Endothelial cell of umbilical vein (primary cell): ENCODE results near the gene PLD6. TPM values are rescaled to one million over a fixed set of nuclear protein-coding genes. Genes with fewer than 3 reads are reported as not detected.

Source experiments
- BruUV-seq: library from RNA; stranded (reverse); fragments of 400-500 nt; replicated peaks from 2 replicates; lab custom pipeline; 2021; lab: Mats Ljungman, UMichigan
- CTCF ChIA-PET: fragments of 300-600, 350-600 bp; sonication (Branson Sonifier 250); formaldehyde crosslinking; loops from one replicate; lab custom pipeline; 2021; ENCODE audit warnings: antibody characterized with exemption, inconsistent platforms; lab: Charles Lee
- POLR2A ChIA-PET: fragments of 300-600, 350-600 bp; sonication (Branson Sonifier 250); formaldehyde crosslinking; loops from one replicate; lab custom pipeline; 2021; ENCODE audit warnings: antibody characterized with exemption, inconsistent platforms; lab: Charles Lee
- DNase-seq: peaks from one replicate; pipeline ENCODE4 v3.0.0-alpha.2; 2011; ENCODE audit warnings: low read depth, low spot score
- FAIRE-seq: peaks from 2 replicates; lab custom pipeline; 2011; peaks lifted over from hg19 to GRCh38; lab: Jason Lieb, UNC
- H2AFZ ChIP-seq: 2 replicates; pipeline ENCODE4 v1.6.0; 2012; ENCODE audit warnings: low read depth, low read length, control low read depth, inconsistent platforms
- H3K27ac ChIP-seq: 2 replicates; pipeline ENCODE4 v1.5.1; 2011; ENCODE audit warnings: low read depth, mild to moderate bottlenecking, control low read depth, low read length, moderate library complexity; ENCODE audit not compliant: insufficient read depth
- H3K27me3 ChIP-seq, 2 experiments: 2 replicates each; pipeline versions ENCODE4 v1.6.0 to v1.6.1; 2011; ENCODE audit warnings: low read length in 2 of 2, mixed read lengths in 1 of 2; ENCODE audit not compliant: control insufficient read depth in 2 of 2, insufficient read depth in 2 of 2
- H3K36me3 ChIP-seq, 2 experiments: 2 replicates in 1 of 2; 3 replicates in 1 of 2; pipeline ENCODE4 v1.5.1; 2011; ENCODE audit warnings: low read length in 2 of 2, mild to moderate bottlenecking in 1 of 2, moderate library complexity in 1 of 2; ENCODE audit not compliant: control insufficient read depth in 2 of 2, insufficient read depth in 2 of 2; ENCODE audit errors: extremely low read depth in 1 of 2
- H3K4me1 ChIP-seq: 3 replicates; pipeline ENCODE4 v1.5.1; 2011; ENCODE audit warnings: mild to moderate bottlenecking, low read length; ENCODE audit not compliant: control insufficient read depth, insufficient read depth; ENCODE audit errors: extremely low read depth
- H3K4me2 ChIP-seq: 2 replicates; pipeline ENCODE4 v1.6.1; 2011; ENCODE audit warnings: low read length, control low read depth, mixed read lengths; ENCODE audit not compliant: insufficient read depth
- H3K4me3 ChIP-seq, 3 experiments: fragments of 200-600 bp in 1 of 3; sonication (generic), shearing (Covaris generic) in 1 of 3; replicated peaks in 1 of 3; 2 replicates each; pipeline ENCODE4 v1.5.1; 2011 to 2016; ENCODE audit warnings: control low read depth in 3 of 3, low read length in 3 of 3, mild to moderate bottlenecking in 2 of 3, inconsistent platforms in 1 of 3, low read depth in 1 of 3, moderate library complexity in 1 of 3; ENCODE audit not compliant: insufficient read depth in 1 of 3
- H3K79me2 ChIP-seq: 2 replicates; pipeline ENCODE4 v1.6.0; 2012; ENCODE audit warnings: low read length, inconsistent platforms; ENCODE audit not compliant: control insufficient read depth, insufficient read depth
- H3K9ac ChIP-seq: replicated peaks from 2 replicates; pipeline ENCODE3; 2011; ENCODE audit warnings: low read length, control low read depth; ENCODE audit not compliant: insufficient read depth; ENCODE audit errors: extremely low read depth
- H3K9me1 ChIP-seq: replicated peaks from 3 replicates; pipeline ENCODE4 v1.6.0; 2011; ENCODE audit warnings: mild to moderate bottlenecking, low read length; ENCODE audit not compliant: control insufficient read depth, insufficient read depth; ENCODE audit errors: extremely low read depth
- H3K9me3 ChIP-seq: replicated peaks from 2 replicates; pipeline ENCODE4 v1.5.1; 2012; ENCODE audit warnings: low read length, inconsistent platforms; ENCODE audit not compliant: control insufficient read depth, insufficient read depth
- H4K20me1 ChIP-seq: replicated peaks from 2 replicates; pipeline ENCODE3; 2011; ENCODE audit warnings: mild to moderate bottlenecking, low read length; ENCODE audit not compliant: control insufficient read depth, insufficient read depth; ENCODE audit errors: extremely low read depth
- FOS ChIP-seq: IDR thresholded peaks from 2 replicates; pipeline ENCODE4 v1.6.1; 2011; ENCODE audit warnings: mild to moderate bottlenecking, low read length, moderate library complexity, borderline replicate concordance; ENCODE audit not compliant: insufficient read depth
- GATA2 ChIP-seq: IDR thresholded peaks from 2 replicates; pipeline ENCODE4 v1.7.0; 2011; ENCODE audit warnings: low read depth, mild to moderate bottlenecking, moderate library complexity, mixed read lengths, low read length; ENCODE audit not compliant: insufficient read length, insufficient read depth
- JUN ChIP-seq: IDR thresholded peaks from 2 replicates; pipeline ENCODE4 v1.6.1; 2011; ENCODE audit warnings: borderline replicate concordance, low read depth; ENCODE audit not compliant: insufficient read length, insufficient read depth
- POLR2A ChIP-seq: IDR thresholded peaks from 2 replicates; pipeline ENCODE4 v1.6.1; 2012; ENCODE audit warnings: low read depth, mild to moderate bottlenecking, control low read depth, low read length
- POLR2AphosphoS5 ChIP-seq: IDR thresholded peaks from 2 replicates; pipeline ENCODE4 v1.6.1; 2012; ENCODE audit warnings: low read depth, mild to moderate bottlenecking, control low read depth, low read length, moderate library complexity; ENCODE audit not compliant: insufficient read depth
- dilution Hi-C: fragments of 300-500 bp; cut with MboI; formaldehyde crosslinking; loops from one replicate; pipeline ENCODE4 v1.15.0; 2019; ENCODE audit warnings: low sequenced_read_pairs; ENCODE audit not compliant: extremely low pct_ligation_motif_present
- intact Hi-C: fragments of 100-400 bp; cut with micrococcal nuclease; formaldehyde crosslinking; loops from one replicate; pipeline ENCODE4 v1.10.0; 2022
- polyA plus RNA-seq, 4 experiments: library from polyadenylated mRNA; depleted of rRNA in 3 of 4; stranded (reverse) in 3 of 4; unstranded in 1 of 4; fragments of >200 nt; gene quantifications; 2 replicates each; pipeline versions ENCODE4 v1.2.1 to v1.2.3, GENCODE V29; 2011 to 2012; ENCODE audit warnings: missing spikeins in 1 of 4
- total RNA-seq: library from RNA; stranded (reverse); gene quantifications from 2 replicates; pipeline ENCODE4 v1.2.3, GENCODE V29; 2021
- TF ChIP-seq, protein P1 (sequence below), 2 donors: IDR thresholded peaks; 1 replicate in 1 of 2; 2 replicates in 1 of 2; pipeline ENCODE4 v1.5.1; 2011; ENCODE audit warnings: low read length in 2 of 2, mild to moderate bottlenecking in 2 of 2, moderate library complexity in 2 of 2, control low read depth in 1 of 2, inconsistent platforms in 1 of 2, low read depth in 1 of 2; ENCODE audit not compliant: insufficient read depth in 1 of 2; ENCODE audit errors: extremely low read depth in 1 of 2
- TF ChIP-seq, protein P2 (sequence below): IDR thresholded peaks from 2 replicates; pipeline ENCODE4 v1.6.1; 2011; ENCODE audit not compliant: insufficient read depth, insufficient read length

PLD6 gene
- total and polyA plus RNA-seq, 2 donors (not counting 3 experiments of a cell fraction or from before 2014, with no cell fraction given) = 2.9 to 4.4 TPM

DNA sequence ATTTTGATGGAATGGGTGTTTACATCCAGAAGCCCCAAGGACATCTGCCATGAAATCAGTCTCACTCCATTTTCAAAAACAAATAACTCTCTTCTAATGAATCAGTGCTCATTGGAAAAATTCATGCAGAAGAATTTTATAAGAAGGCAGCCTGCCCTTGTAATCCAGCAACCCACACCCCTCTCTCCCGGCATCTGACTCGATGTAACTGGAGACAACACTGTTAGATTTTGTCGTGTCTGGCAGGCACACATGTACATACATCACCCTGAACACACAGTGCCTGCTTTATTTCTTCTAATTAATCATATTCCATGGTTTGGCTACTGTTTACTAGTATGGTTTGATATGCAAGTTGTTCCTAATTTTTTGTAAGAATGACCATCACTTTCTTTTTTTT lies 11.9 kb upstream of the PLD6 start:
- BruUV-seq = no TSS peak
- no peak for FAIRE-seq
- no peaks in the 10 kb centered on the region for H3K9me3 ChIP-seq
- dilution Hi-C loops (no loop called here), intact Hi-C loops (no loop called here)
- no peaks in the 10 kb centered on the region for H3K4me1 ChIP-seq
- ChIA-PET CTCF (no interaction called here), POLR2A (no interaction called here)
- no peaks in the 10 kb centered on the region for H3K79me2 ChIP-seq
- TF ChIP-seq, protein P1, sequence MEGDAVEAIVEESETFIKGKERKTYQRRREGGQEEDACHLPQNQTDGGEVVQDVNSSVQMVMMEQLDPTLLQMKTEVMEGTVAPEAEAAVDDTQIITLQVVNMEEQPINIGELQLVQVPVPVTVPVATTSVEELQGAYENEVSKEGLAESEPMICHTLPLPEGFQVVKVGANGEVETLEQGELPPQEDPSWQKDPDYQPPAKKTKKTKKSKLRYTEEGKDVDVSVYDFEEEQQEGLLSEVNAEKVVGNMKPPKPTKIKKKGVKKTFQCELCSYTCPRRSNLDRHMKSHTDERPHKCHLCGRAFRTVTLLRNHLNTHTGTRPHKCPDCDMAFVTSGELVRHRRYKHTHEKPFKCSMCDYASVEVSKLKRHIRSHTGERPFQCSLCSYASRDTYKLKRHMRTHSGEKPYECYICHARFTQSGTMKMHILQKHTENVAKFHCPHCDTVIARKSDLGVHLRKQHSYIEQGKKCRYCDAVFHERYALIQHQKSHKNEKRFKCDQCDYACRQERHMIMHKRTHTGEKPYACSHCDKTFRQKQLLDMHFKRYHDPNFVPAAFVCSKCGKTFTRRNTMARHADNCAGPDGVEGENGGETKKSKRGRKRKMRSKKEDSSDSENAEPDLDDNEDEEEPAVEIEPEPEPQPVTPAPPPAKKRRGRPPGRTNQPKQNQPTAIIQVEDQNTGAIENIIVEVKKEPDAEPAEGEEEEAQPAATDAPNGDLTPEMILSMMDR (IDR thresholded peaks at IDR 0.05; ENCODE audit: extremely low read depth in 1 of 2, insufficient read depth in 1 of 2, low read depth in 1 of 2, low read length in 2 of 2) = no peak
- TF ChIP-seq FOS (no peak), JUN (no peak), GATA2 (no peak), POLR2A (no peak), POLR2AphosphoS5 (no peak)
- TF ChIP-seq, protein P2, sequence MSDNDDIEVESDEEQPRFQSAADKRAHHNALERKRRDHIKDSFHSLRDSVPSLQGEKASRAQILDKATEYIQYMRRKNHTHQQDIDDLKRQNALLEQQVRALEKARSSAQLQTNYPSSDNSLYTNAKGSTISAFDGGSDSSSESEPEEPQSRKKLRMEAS = no peak
- no peak overlapping the region for H2AFZ ChIP-seq
- DNase-seq = no peak
- no peak overlapping the region for H3K9ac ChIP-seq
- no peaks in the 10 kb centered on the region for H3K27me3 ChIP-seq
- no peaks in the 10 kb centered on the region for H4K20me1 ChIP-seq
- H3K4me3 ChIP-seq = no peak overlapping the region
- H3K9me1 ChIP-seq = no peaks in the 10 kb centered on the region
- no peak overlapping the region for H3K4me2 ChIP-seq
- H3K27ac ChIP-seq = no peak overlapping the region
- peaks cover 22 to 77% of the 10 kb centered on the region in 2 experiments for H3K36me3 ChIP-seq
